ENCODE data around the gene ELK3. TPM values are rescaled to one million over a fixed set of nuclear protein-coding genes. Genes with fewer than 3 reads are reported as not detected.

Gene ELK3
- total RNA-seq, 1 donor from 2014 or later = 4.8 TPM

- H3F3A ChIP-seq (ENCODE audit: low read depth) = no peaks in the 10 kb centered on the region
- no peaks in the 10 kb centered on the region for H3K79me2 ChIP-seq (ENCODE audit: low read depth)
- TF ChIP-seq EZH2phosphoT487 (IDR thresholded peaks at IDR 0.05) (no peak), CTCF (IDR thresholded peaks at IDR 0.05) (no peak), EZH2 (IDR thresholded peaks at IDR 0.05) (no peak)
- H3K4me3 ChIP-seq = no peak overlapping the region
- H3K9me3 ChIP-seq (ENCODE audit: low read depth) = no peaks in the 10 kb centered on the region
- no peak for DNase-seq (ENCODE audit: low spot score)
- no peaks in the 10 kb centered on the region for H3K27me3 ChIP-seq
- no peaks in the 10 kb centered on the region for H4K20me1 ChIP-seq (ENCODE audit: low read depth)
- H3K36me3 ChIP-seq = no peaks in the 10 kb centered on the region
- Mint-ChIP-seq H3K4me1 (peaks cover 36% of the 10 kb centered on the region), H3K27ac (peak overlapping the region; percentile 89), H3K4me3 (no peak overlapping the region), H3K9me3 (no peaks in the 10 kb centered on the region), H3K36me3 (peaks cover 2% of the 10 kb centered on the region), H3K27me3 (ENCODE audit: insufficient read depth, low read depth) (peaks cover 8% of the 10 kb centered on the region)
- no peak overlapping the region for H2AFZ ChIP-seq (replicated peaks)
- no peak overlapping the region for H3K9ac ChIP-seq
- H3K27ac ChIP-seq = no peak overlapping the region
- no peaks in the 10 kb centered on the region for H3K4me1 ChIP-seq
- no peak overlapping the region for H3K4me2 ChIP-seq
Measured at GRCh38 chr12:96240656-96241055, 46.5 kb downstream of the ELK3 start.

- H3K9me3 Mint-ChIP-seq = no peaks in the 10 kb centered on the region
- Histone ChIP-seq H3K9ac (no peak overlapping the region), H3K27ac (no peak overlapping the region), H3K79me2 (ENCODE audit: low read depth) (no peaks in the 10 kb centered on the region), H3K4me3 (no peak overlapping the region), H3K4me2 (no peak overlapping the region), H3K4me1 (no peaks in the 10 kb centered on the region), H4K20me1 (ENCODE audit: low read depth) (no peaks in the 10 kb centered on the region), H3F3A (ENCODE audit: low read depth) (no peaks in the 10 kb centered on the region), H3K9me3 (ENCODE audit: low read depth) (no peaks in the 10 kb centered on the region), H3K36me3 (no peaks in the 10 kb centered on the region), H3K27me3 (no peaks in the 10 kb centered on the region), H2AFZ (replicated peaks) (no peak overlapping the region)
- DNase-seq (ENCODE audit: low spot score) = no peak
- no peak overlapping the region for H3K4me3 Mint-ChIP-seq
- H3K36me3 Mint-ChIP-seq = peaks cover 2% of the 10 kb centered on the region
- TF ChIP-seq EZH2 (IDR thresholded peaks at IDR 0.05) = no peak
- no peak overlapping the region for H3K27ac Mint-ChIP-seq
- peaks cover 6% of the 10 kb centered on the region for H3K27me3 Mint-ChIP-seq (ENCODE audit: insufficient read depth, low read depth)
- peaks cover 36% of the 10 kb centered on the region for H3K4me1 Mint-ChIP-seq
Measured at GRCh38 chr12:96241431-96241830, 47.3 kb downstream of the ELK3 start.

GRCh38 chr12:96241846-96242256, 47.7 kb downstream of the ELK3 start:
- H3K4me3 Mint-ChIP-seq = no peak overlapping the region
- H2AFZ ChIP-seq (replicated peaks) = no peak overlapping the region
- no peak overlapping the region for H3K4me3 ChIP-seq
- H3K79me2 ChIP-seq (ENCODE audit: low read depth) = no peaks in the 10 kb centered on the region
- H3K36me3 Mint-ChIP-seq = peaks cover 5% of the 10 kb centered on the region
- H3K9ac ChIP-seq = no peak overlapping the region
- H3K9me3 ChIP-seq (ENCODE audit: low read depth) = no peaks in the 10 kb centered on the region
- no peaks in the 10 kb centered on the region for H4K20me1 ChIP-seq (ENCODE audit: low read depth)
- H3K4me1 ChIP-seq = no peaks in the 10 kb centered on the region
- H3F3A ChIP-seq (ENCODE audit: low read depth) = no peaks in the 10 kb centered on the region
- DNase-seq (ENCODE audit: low spot score) = no peak
- H3K27ac Mint-ChIP-seq = no peak overlapping the region
- H3K4me1 Mint-ChIP-seq = peaks cover 34% of the 10 kb centered on the region
- H3K27me3 ChIP-seq = no peaks in the 10 kb centered on the region
- peaks cover 5% of the 10 kb centered on the region for H3K27me3 Mint-ChIP-seq (ENCODE audit: insufficient read depth, low read depth)
- no peak overlapping the region for H3K4me2 ChIP-seq
- TF ChIP-seq EZH2 (IDR thresholded peaks at IDR 0.05) (no peak), CTCF (IDR thresholded peaks at IDR 0.05) (no peak), EZH2phosphoT487 (IDR thresholded peaks at IDR 0.05) (no peak)
- no peak overlapping the region for H3K27ac ChIP-seq
- no peaks in the 10 kb centered on the region for H3K9me3 Mint-ChIP-seq
- H3K36me3 ChIP-seq = no peaks in the 10 kb centered on the region

GRCh38 chr12:96242597-96242996, 48.4 kb downstream of the ELK3 start:
- Histone ChIP-seq H3K36me3 (no peaks in the 10 kb centered on the region), H3K9me3 (ENCODE audit: low read depth) (no peaks in the 10 kb centered on the region), H3K4me1 (no peaks in the 10 kb centered on the region), H3K27me3 (no peaks in the 10 kb centered on the region), H2AFZ (replicated peaks) (no peak overlapping the region), H4K20me1 (ENCODE audit: low read depth) (no peaks in the 10 kb centered on the region), H3K79me2 (ENCODE audit: low read depth) (no peaks in the 10 kb centered on the region), H3K27ac (no peak overlapping the region), H3K4me3 (no peak overlapping the region), H3K4me2 (no peak overlapping the region), H3K9ac (no peak overlapping the region), H3F3A (ENCODE audit: low read depth) (no peaks in the 10 kb centered on the region)
- Mint-ChIP-seq H3K4me1 (peaks cover 32% of the 10 kb centered on the region), H3K4me3 (no peak overlapping the region), H3K9me3 (no peaks in the 10 kb centered on the region), H3K36me3 (peaks cover 9% of the 10 kb centered on the region), H3K27ac (no peak overlapping the region), H3K27me3 (ENCODE audit: insufficient read depth, low read depth) (peaks cover 6% of the 10 kb centered on the region)
- TF ChIP-seq EZH2 (IDR thresholded peaks at IDR 0.05) (no peak), CTCF (IDR thresholded peaks at IDR 0.05) (no peak), EZH2phosphoT487 (IDR thresholded peaks at IDR 0.05) (no peak)
- DNase-seq (ENCODE audit: low spot score) = no peak
